ENCODE measurements around the gene IP6K3. TPM values are rescaled to one million over a fixed set of nuclear protein-coding genes. Genes with fewer than 3 reads are reported as not detected.

Gene IP6K3
- polyA plus RNA-seq, 1 of the 3 experiments (the other 2 are of a cell fraction), result 0.21 TPM

- Histone ChIP-seq H3K27ac (ENCODE audit: low read depth in 2 of 2, low read length in 1 of 2) (no peak overlapping the region), H3K27me3 (ENCODE audit: insufficient read depth) (no peaks in the 10 kb centered on the region), H2AFZ (ENCODE audit: low read depth) (no peak overlapping the region), H3K36me3 (replicated peaks in 1 of 2; ENCODE audit: control insufficient read depth in 1 of 2, insufficient read depth in 2 of 2, low read length in 1 of 2) (no peaks in the 10 kb centered on the region), H4K20me1 (ENCODE audit: insufficient read depth) (no peaks in the 10 kb centered on the region), H3K9me2 (no peaks in the 10 kb centered on the region), H3K4me3 (ENCODE audit: low read depth in 2 of 2, low read length in 1 of 2) (no peak overlapping the region), H3K4me1 (ENCODE audit: control insufficient read depth in 1 of 2, insufficient read depth in 2 of 2, low read depth in 1 of 2, low read length in 1 of 2) (no peaks in the 10 kb centered on the region; a peak in 1 of 4 replicates), H3K4me2 (no peak overlapping the region), H3K9me3 (no peaks in the 10 kb centered on the region), H3F3A (replicated peaks; ENCODE audit: insufficient read depth) (no peaks in the 10 kb centered on the region), H3K9ac (no peak overlapping the region), H3K79me2 (ENCODE audit: insufficient read depth) (no peaks in the 10 kb centered on the region)
- ChIA-PET CTCF (interaction anchor here (1.4 kb wide), 1 partner anchor 16 kb away, joined by 6 read pairs; no protein-coding TSS in a partner anchor), POLR2A (no interaction called here)
- DNase-seq, result peak; percentile 21
- 87% methylated on average over 5 of the region's 7 CpGs for WGBS (ENCODE audit: low lambda C conversion rate)
- no peak for TF ChIP-seq SMC3 (IDR thresholded peaks at IDR 0.05; ENCODE audit: low read depth, low read length)
- no peak for TF ChIP-seq SIN3A (IDR thresholded peaks at IDR 0.05; ENCODE audit: borderline replicate concordance, low read depth, low read length)
- TF ChIP-seq ELF1 (IDR thresholded peaks at IDR 0.05), result no peak
- TF ChIP-seq, protein P1, sequence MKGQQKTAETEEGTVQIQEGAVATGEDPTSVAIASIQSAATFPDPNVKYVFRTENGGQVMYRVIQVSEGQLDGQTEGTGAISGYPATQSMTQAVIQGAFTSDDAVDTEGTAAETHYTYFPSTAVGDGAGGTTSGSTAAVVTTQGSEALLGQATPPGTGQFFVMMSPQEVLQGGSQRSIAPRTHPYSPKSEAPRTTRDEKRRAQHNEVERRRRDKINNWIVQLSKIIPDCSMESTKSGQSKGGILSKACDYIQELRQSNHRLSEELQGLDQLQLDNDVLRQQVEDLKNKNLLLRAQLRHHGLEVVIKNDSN (IDR thresholded peaks at IDR 0.05; ENCODE audit: borderline replicate concordance, low read depth), result no peak
- no peak for TF ChIP-seq FOSL2 (IDR thresholded peaks at IDR 0.05; ENCODE audit: borderline replicate concordance, low read depth)
- no peak for TF ChIP-seq YY1 (IDR thresholded peaks at IDR 0.05; ENCODE audit: low read depth)
- no peak for TF ChIP-seq RCOR1 (IDR thresholded peaks at IDR 0.05; ENCODE audit: low read length)
- TF ChIP-seq TAF1 (IDR thresholded peaks at IDR 0.05; ENCODE audit: borderline replicate concordance, low read depth, low read length), result no peak
- no peak for TF ChIP-seq MXI1 (IDR thresholded peaks at IDR 0.05; ENCODE audit: low read depth, low read length)
- no peak for TF ChIP-seq MAX (IDR thresholded peaks at IDR 0.05; ENCODE audit: low read depth)
- TF ChIP-seq RXRA (IDR thresholded peaks at IDR 0.05; ENCODE audit: borderline replicate concordance, low read depth), result no peak
- TF ChIP-seq, protein P2, sequence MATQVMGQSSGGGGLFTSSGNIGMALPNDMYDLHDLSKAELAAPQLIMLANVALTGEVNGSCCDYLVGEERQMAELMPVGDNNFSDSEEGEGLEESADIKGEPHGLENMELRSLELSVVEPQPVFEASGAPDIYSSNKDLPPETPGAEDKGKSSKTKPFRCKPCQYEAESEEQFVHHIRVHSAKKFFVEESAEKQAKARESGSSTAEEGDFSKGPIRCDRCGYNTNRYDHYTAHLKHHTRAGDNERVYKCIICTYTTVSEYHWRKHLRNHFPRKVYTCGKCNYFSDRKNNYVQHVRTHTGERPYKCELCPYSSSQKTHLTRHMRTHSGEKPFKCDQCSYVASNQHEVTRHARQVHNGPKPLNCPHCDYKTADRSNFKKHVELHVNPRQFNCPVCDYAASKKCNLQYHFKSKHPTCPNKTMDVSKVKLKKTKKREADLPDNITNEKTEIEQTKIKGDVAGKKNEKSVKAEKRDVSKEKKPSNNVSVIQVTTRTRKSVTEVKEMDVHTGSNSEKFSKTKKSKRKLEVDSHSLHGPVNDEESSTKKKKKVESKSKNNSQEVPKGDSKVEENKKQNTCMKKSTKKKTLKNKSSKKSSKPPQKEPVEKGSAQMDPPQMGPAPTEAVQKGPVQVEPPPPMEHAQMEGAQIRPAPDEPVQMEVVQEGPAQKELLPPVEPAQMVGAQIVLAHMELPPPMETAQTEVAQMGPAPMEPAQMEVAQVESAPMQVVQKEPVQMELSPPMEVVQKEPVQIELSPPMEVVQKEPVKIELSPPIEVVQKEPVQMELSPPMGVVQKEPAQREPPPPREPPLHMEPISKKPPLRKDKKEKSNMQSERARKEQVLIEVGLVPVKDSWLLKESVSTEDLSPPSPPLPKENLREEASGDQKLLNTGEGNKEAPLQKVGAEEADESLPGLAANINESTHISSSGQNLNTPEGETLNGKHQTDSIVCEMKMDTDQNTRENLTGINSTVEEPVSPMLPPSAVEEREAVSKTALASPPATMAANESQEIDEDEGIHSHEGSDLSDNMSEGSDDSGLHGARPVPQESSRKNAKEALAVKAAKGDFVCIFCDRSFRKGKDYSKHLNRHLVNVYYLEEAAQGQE (IDR thresholded peaks at IDR 0.05; ENCODE audit: low read depth, low read length), result no peak
- no peak for TF ChIP-seq MEF2A (IDR thresholded peaks at IDR 0.05; ENCODE audit: borderline replicate concordance, low read depth)
- no peak for TF ChIP-seq ZBTB33 (IDR thresholded peaks at IDR 0.05; ENCODE audit: borderline replicate concordance, low read depth)
Measured at GRCh38 chr6:33684983-33685382, 61.7 kb downstream of the IP6K3 start.

Data from SK-N-SH (cell line).